HepG2 (cell line): Measurements from ENCODE around the gene ACER3. TPM values are rescaled to one million over a fixed set of nuclear protein-coding genes. Genes with fewer than 3 reads are reported as not detected.

ENCODE experiments used
- AKNA ChIP-seq: sonication (generic); formaldehyde crosslinking; IDR thresholded peaks from 2 replicates; pipeline ENCODE4 v1.4.0; 2020; ENCODE audit warnings: missing genetic modification reagents, borderline replicate concordance
- CCAR2 ChIP-seq: fragments of 200-400 bp; formaldehyde crosslinking; optimal IDR thresholded peaks from 2 replicates; pipeline ENCODE3; 2018; ENCODE audit warnings: low read depth, mild to moderate bottlenecking, low read length, moderate library complexity
- ELF1 ChIP-seq: sonication (generic); formaldehyde crosslinking; IDR thresholded peaks from 2 replicates; pipeline ENCODE4 v1.4.0; 2020; ENCODE audit warnings: missing genetic modification reagents
- KDM6A ChIP-seq: IDR thresholded peaks from 2 replicates; pipeline ENCODE4 v1.6.1; 2016; ENCODE audit warnings: low read depth
- PATZ1 ChIP-seq: sonication (generic); formaldehyde crosslinking; IDR thresholded peaks from 2 replicates; pipeline ENCODE4 v1.4.0; 2020; ENCODE audit warnings: missing genetic modification reagents
- POLR2AphosphoS5 ChIP-seq: IDR thresholded peaks from 2 replicates; pipeline ENCODE4 v1.6.1; 2012; ENCODE audit warnings: low read depth, low read length
- SATB2 ChIP-seq: sonication (generic); formaldehyde crosslinking; IDR thresholded peaks from 2 replicates; pipeline ENCODE4 v1.5.0; 2020; ENCODE audit warnings: missing genetic modification reagents
- XBP1 ChIP-seq: sonication (generic); formaldehyde crosslinking; IDR thresholded peaks from 2 replicates; pipeline ENCODE4 v1.5.0; 2020; ENCODE audit warnings: missing genetic modification reagents
- ZNF383 ChIP-seq: sonication (generic); formaldehyde crosslinking; IDR thresholded peaks from 2 replicates; pipeline ENCODE4 v1.4.0; 2020; ENCODE audit warnings: missing genetic modification reagents, mild to moderate bottlenecking, borderline replicate concordance
- ZNF678 ChIP-seq: sonication (generic); formaldehyde crosslinking; IDR thresholded peaks from 2 replicates; pipeline ENCODE4 v1.4.0; 2020; ENCODE audit warnings: mild to moderate bottlenecking, missing genetic modification reagents
- polyA plus RNA-seq, 8 experiments: library from polyadenylated mRNA; depleted of rRNA in 3 of 8; stranded (reverse) in 7 of 8; unstranded in 1 of 8; fragments of >200 nt; fragmentation: Illumina TruSeq in 4 of 8; extraction: Trizol in 4 of 8; gene quantifications; 2 replicates each; pipeline versions ENCODE4 v1.2.1 to v1.2.3, GENCODE V29; 2011 to 2016; ENCODE audit warnings: low read depth in 4 of 8, missing spikeins in 1 of 8, mixed read lengths in 1 of 8; ENCODE audit not compliant: insufficient read depth in 1 of 8
- total RNA-seq, 5 experiments: library from RNA; depleted of rRNA; stranded (reverse); fragments of >200 nt; fragmentation: Illumina TruSeq; extraction: Trizol; gene quantifications; 2 replicates each; pipeline ENCODE4 v1.2.3, GENCODE V29; 2016; ENCODE audit warnings: low read depth in 1 of 5

ACER3 gene
- total and polyA plus RNA-seq, 2 of the 13 experiments (the other 11 are each of a cell fraction or from before 2014, with no cell fraction given) = 6.0 to 9.8 TPM

- TF ChIP-seq PATZ1 (CRISPR knock-in tag) (no peak), CCAR2 (no peak), ZNF678 (CRISPR knock-in tag) (no peak), SATB2 (CRISPR knock-in tag) (no peak), KDM6A (no peak), POLR2AphosphoS5 (no peak), AKNA (no peak), ZNF383 (CRISPR knock-in tag) (no peak), ELF1 (CRISPR knock-in tag) (no peak), XBP1 (CRISPR knock-in tag) (no peak)
Observed at GRCh38 chr11:76911415-76911808, 50.7 kb downstream of the ACER3 start (continued).
